OCI-LY1 (cell line): ENCODE measurements around the gene CCDC8.

Source experiments
- H2AFZ ChIP-seq: fragments of 200-600 bp; sonication (generic), shearing (Covaris generic); 2 replicates; pipeline ENCODE4 v1.6.0; 2014; ENCODE audit warnings: antibody characterized with exemption, mild to moderate bottlenecking, low read length
- H3F3A ChIP-seq: fragments of 200-600 bp; sonication (generic), shearing (Covaris generic); 2 replicates; pipeline ENCODE4 v1.6.0; 2014; ENCODE audit warnings: mild to moderate bottlenecking, antibody characterized with exemption, low read length, moderate library complexity; ENCODE audit not compliant: insufficient read depth
- H3K27ac ChIP-seq: fragments of 200-600 bp; sonication (generic); 2 replicates; pipeline ENCODE4 v1.5.1; 2014; ENCODE audit warnings: low read length, mixed run types, mild to moderate bottlenecking, low read depth; ENCODE audit not compliant: poor library complexity, severe bottlenecking
- H3K27me3 ChIP-seq: fragments of 200-600 bp; sonication (generic); 2 replicates; pipeline ENCODE4 v1.6.0; 2014; ENCODE audit warnings: antibody characterized with exemption, mild to moderate bottlenecking, low read length, moderate library complexity; ENCODE audit not compliant: insufficient read depth
- H3K36me3 ChIP-seq: fragments of 200-600 bp; sonication (generic); 2 replicates; pipeline ENCODE4 v1.6.1; 2014; ENCODE audit warnings: mild to moderate bottlenecking, antibody characterized with exemption, low read length, moderate library complexity, mixed read lengths; ENCODE audit not compliant: insufficient read depth
- H3K4me1 ChIP-seq: fragments of 200-600 bp; sonication (generic); 2 replicates; pipeline ENCODE4 v1.5.1; 2014; ENCODE audit warnings: mild to moderate bottlenecking, low read length, moderate library complexity; ENCODE audit not compliant: insufficient read depth, severe bottlenecking
- H3K4me2 ChIP-seq: fragments of 200-600 bp; sonication (generic), shearing (Covaris generic); 2 replicates; pipeline ENCODE4 v1.6.1; 2014; ENCODE audit warnings: low read length
- H3K4me3 ChIP-seq: fragments of 200-600 bp; sonication (generic); 2 replicates; pipeline ENCODE4 v1.5.1; 2014; ENCODE audit warnings: low read length, low read depth, mild to moderate bottlenecking, mixed read lengths; ENCODE audit not compliant: poor library complexity, severe bottlenecking
- H3K79me2 ChIP-seq: fragments of 200-600 bp; shearing (Covaris generic); 2 replicates; pipeline ENCODE4 v1.6.1; 2016; ENCODE audit warnings: mixed run types, low read length, mixed read lengths; ENCODE audit not compliant: insufficient read depth
- H3K9ac ChIP-seq: fragments of 200-600 bp; sonication (generic), shearing (Covaris generic); 2 replicates; pipeline ENCODE4 v1.6.1; 2014; ENCODE audit warnings: mild to moderate bottlenecking, low read length, mixed read lengths
- H3K9me2 ChIP-seq: fragments of 200-600 bp; sonication (generic), shearing (Covaris generic); 2 replicates; pipeline ENCODE4 v1.6.1; 2014; ENCODE audit warnings: low read depth, mild to moderate bottlenecking, low read length, mixed read lengths
- H3K9me3 ChIP-seq: fragments of 200-600 bp; shearing (Covaris generic); 2 replicates; pipeline ENCODE4 v1.6.1; 2014; ENCODE audit warnings: low read length, mixed read lengths
- H4K20me1 ChIP-seq: fragments of 200-600 bp; sonication (generic), shearing (Covaris generic); 2 replicates; pipeline ENCODE4 v1.6.0; 2016; ENCODE audit warnings: mild to moderate bottlenecking, low read length; ENCODE audit not compliant: insufficient read depth
- EZH2 ChIP-seq: fragments of 200-600 bp; sonication (generic), shearing (Covaris generic); IDR thresholded peaks from 2 replicates; pipeline ENCODE4 v1.8.0; 2017; ENCODE audit warnings: borderline replicate concordance, mixed run types, mild to moderate bottlenecking, antibody characterized with exemption, low read length, moderate library complexity, mixed read lengths
- TF ChIP-seq, protein P1 (sequence below): fragments of 200-600 bp; sonication (generic), shearing (Covaris generic); IDR thresholded peaks from 2 replicates; pipeline ENCODE4 v1.5.1; 2017; ENCODE audit warnings: mild to moderate bottlenecking, antibody characterized with exemption, low read length, moderate library complexity, mixed read lengths

Gene CCDC8

DNA sequence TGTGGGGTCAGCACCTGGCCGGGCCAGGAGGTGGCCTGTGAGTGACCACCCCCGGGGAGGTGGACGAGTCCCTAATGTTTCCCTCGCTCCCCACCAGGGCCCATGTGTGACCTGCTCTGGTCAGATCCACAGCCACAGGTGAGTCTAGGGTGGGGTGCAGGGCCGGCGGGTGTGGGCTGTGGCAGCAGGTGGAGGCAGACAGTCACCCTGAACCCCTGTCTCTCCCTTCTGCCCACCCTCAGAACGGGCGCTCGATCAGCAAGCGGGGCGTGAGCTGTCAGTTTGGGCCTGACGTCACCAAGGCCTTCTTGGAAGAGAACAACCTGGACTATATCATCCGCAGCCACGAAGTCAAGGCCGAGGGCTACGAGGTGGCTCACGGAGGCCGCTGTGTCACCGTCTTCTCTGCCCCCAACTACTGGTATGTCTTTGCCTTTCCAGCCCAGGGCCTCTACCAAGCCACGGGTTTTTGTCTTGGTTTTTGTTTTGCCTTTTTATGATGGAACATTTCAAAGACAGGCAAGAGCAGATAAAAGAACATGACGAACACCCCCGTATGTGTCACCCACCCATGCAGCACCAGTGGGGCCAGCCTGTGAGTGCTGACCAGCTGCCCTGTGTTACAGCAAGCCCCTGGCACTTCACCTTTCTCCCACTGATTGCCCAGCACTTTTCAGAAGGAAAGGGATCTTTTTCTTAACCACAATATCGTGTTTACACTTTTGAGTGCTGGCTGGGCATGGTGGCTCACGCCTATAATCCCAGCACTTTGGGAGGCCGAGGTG is 24.9 kb downstream of the CCDC8 start:
- no peak for TF ChIP-seq EZH2
- TF ChIP-seq, protein P1, sequence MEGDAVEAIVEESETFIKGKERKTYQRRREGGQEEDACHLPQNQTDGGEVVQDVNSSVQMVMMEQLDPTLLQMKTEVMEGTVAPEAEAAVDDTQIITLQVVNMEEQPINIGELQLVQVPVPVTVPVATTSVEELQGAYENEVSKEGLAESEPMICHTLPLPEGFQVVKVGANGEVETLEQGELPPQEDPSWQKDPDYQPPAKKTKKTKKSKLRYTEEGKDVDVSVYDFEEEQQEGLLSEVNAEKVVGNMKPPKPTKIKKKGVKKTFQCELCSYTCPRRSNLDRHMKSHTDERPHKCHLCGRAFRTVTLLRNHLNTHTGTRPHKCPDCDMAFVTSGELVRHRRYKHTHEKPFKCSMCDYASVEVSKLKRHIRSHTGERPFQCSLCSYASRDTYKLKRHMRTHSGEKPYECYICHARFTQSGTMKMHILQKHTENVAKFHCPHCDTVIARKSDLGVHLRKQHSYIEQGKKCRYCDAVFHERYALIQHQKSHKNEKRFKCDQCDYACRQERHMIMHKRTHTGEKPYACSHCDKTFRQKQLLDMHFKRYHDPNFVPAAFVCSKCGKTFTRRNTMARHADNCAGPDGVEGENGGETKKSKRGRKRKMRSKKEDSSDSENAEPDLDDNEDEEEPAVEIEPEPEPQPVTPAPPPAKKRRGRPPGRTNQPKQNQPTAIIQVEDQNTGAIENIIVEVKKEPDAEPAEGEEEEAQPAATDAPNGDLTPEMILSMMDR, result no peak
- Histone ChIP-seq H3K9ac (no peak overlapping the region), H2AFZ (no peak overlapping the region), H3K4me3 (no peak overlapping the region), H3F3A (no peaks in the 10 kb centered on the region), H3K27ac (no peak overlapping the region), H3K9me3 (no peaks in the 10 kb centered on the region), H4K20me1 (no peaks in the 10 kb centered on the region), H3K27me3 (no peaks in the 10 kb centered on the region), H3K4me2 (no peak overlapping the region), H3K4me1 (no peaks in the 10 kb centered on the region), H3K79me2 (no peaks in the 10 kb centered on the region), H3K36me3 (peaks cover 87% of the 10 kb centered on the region), H3K9me2 (no peaks in the 10 kb centered on the region)

DNA sequence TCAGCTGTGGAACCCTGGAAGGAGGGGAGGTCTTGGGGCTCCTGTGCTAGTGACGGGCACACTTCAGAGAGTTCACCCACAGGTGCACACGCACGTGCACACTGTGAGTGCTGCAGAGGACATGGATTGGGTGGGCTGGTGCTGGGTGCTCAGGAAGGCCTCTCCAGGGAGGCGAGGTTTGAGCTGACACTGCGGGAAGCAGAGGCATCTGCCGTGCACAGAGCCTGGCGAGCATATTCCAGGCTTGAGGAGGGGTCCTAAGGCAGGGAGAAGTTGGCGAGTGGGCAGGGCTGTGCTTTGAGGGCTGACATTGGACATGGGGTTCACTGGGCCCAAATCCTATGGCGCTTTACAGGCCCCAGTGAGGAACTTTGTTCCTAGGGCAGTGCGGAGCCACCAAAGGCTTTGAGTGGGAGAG is 25.6 kb downstream of the CCDC8 start:
- H3K9me2 ChIP-seq, result no peaks in the 10 kb centered on the region
- no peak overlapping the region for H3K27ac ChIP-seq
- H3K79me2 ChIP-seq, result no peaks in the 10 kb centered on the region
- no peaks in the 10 kb centered on the region for H3K4me1 ChIP-seq
- no peaks in the 10 kb centered on the region for H3K9me3 ChIP-seq
- no peaks in the 10 kb centered on the region for H4K20me1 ChIP-seq
- no peak for TF ChIP-seq EZH2
- TF ChIP-seq, protein P1, result no peak
- no peak overlapping the region for H3K9ac ChIP-seq
- no peak overlapping the region for H3K4me3 ChIP-seq
- no peak overlapping the region for H3K4me2 ChIP-seq
- H3F3A ChIP-seq, result no peaks in the 10 kb centered on the region
- no peak overlapping the region for H2AFZ ChIP-seq
- peaks cover 87% of the 10 kb centered on the region for H3K36me3 ChIP-seq
- no peaks in the 10 kb centered on the region for H3K27me3 ChIP-seq

DNA sequence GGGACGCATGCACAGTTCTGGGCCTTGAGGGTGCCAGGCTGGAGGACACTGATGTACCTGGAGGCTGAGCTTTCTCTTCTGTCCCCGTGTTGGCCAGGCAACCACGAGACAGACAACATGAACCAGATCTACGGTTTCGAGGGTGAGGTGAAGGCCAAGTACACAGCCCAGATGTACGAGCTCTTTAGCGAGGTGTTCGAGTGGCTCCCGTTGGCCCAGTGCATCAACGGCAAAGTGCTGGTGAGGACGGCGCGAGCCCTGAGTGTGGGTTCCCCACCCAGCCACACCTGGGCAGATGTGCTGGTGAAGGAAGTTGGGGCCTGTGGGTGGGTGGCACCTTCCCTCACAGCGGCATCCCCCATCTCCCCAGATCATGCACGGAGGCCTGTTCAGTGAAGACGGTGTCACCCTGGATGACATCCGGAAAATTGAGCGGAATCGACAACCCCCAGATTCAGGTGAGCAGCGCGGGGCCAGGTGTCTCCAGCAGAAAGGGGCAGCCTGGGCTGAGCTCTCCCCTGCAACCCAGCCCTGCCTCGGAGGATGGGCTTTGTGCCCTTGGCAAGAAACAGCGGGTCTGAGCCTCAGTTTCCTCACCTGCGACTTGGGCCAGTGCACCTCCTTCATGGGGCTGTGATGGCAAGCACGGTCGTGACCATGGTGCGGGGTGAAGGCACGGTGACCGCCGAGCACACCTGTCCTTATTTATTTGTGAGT is 26.2 kb downstream of the CCDC8 start:
- no peak for TF ChIP-seq EZH2
- TF ChIP-seq, protein P1, result no peak
- no peaks in the 10 kb centered on the region for H3K9me3 ChIP-seq

More for the DNA sequence above, 26.2 kb downstream of the CCDC8 start:
- no peaks in the 10 kb centered on the region for H4K20me1 ChIP-seq
- H3K9me2 ChIP-seq, result no peaks in the 10 kb centered on the region
- H3K9ac ChIP-seq, result no peak overlapping the region
- no peaks in the 10 kb centered on the region for H3K79me2 ChIP-seq
- H3K4me1 ChIP-seq, result no peaks in the 10 kb centered on the region
- no peak overlapping the region for H3K4me2 ChIP-seq
- no peak overlapping the region for H2AFZ ChIP-seq
- no peak overlapping the region for H3K4me3 ChIP-seq
- no peaks in the 10 kb centered on the region for H3F3A ChIP-seq
- H3K36me3 ChIP-seq, result peaks cover 89% of the 10 kb centered on the region
- no peak overlapping the region for H3K27ac ChIP-seq
- no peaks in the 10 kb centered on the region for H3K27me3 ChIP-seq
